Mesothelial cell of epicardium (in vitro differentiated cells): ENCODE data around the gene CPT1B. TPM values are rescaled to one million over a fixed set of nuclear protein-coding genes. Genes with fewer than 3 reads are reported as not detected.

Experiments used
- DNase-seq, 2 experiments: peaks; one replicate each; pipeline ENCODE4 v3.0.0; 2021; ENCODE audit warnings: low spot score in 2 of 2; ENCODE audit not compliant: unreplicated experiment in 2 of 2
- H3K27ac Mint-ChIP-seq: 2 replicates; pipeline ENCODE4 v1.8.0; 2021; ENCODE audit warnings: mixed read lengths
- H3K27me3 Mint-ChIP-seq: 2 replicates; pipeline ENCODE4 v1.8.0; 2021; ENCODE audit warnings: low read depth, mixed read lengths
- H3K36me3 Mint-ChIP-seq: 2 replicates; pipeline ENCODE4 v1.8.0; 2021; ENCODE audit warnings: mixed read lengths
- H3K4me1 Mint-ChIP-seq: 2 replicates; pipeline ENCODE4 v1.8.0; 2021; ENCODE audit warnings: mixed read lengths
- H3K4me3 Mint-ChIP-seq: 2 replicates; pipeline ENCODE4 v1.8.0; 2021; ENCODE audit warnings: mild to moderate bottlenecking, moderate library complexity, mixed read lengths
- H3K9me3 Mint-ChIP-seq: 2 replicates; pipeline ENCODE4 v1.8.0; 2021; ENCODE audit warnings: mixed read lengths
- total RNA-seq: library from RNA; stranded (reverse); gene quantifications from 3 replicates; pipeline ENCODE4 v1.2.1, GENCODE V29; 2021
- TF ChIP-seq, protein P1 (sequence below): fragments of 200-600 bp; sonication (generic); IDR thresholded peaks from one replicate; pipeline ENCODE4 v1.5.0; 2021; ENCODE audit warnings: antibody characterized with exemption; ENCODE audit not compliant: unreplicated experiment

The CPT1B gene
- total RNA-seq, 1 donor from 2014 or later: 109 TPM

- DNase-seq: no peak
- Mint-ChIP-seq H3K9me3 (no peaks in the 10 kb centered on the region), H3K4me3 (no peak overlapping the region), H3K27me3 (peaks cover 7% of the 10 kb centered on the region), H3K36me3 (no peaks in the 10 kb centered on the region), H3K27ac (no peak overlapping the region), H3K4me1 (peaks cover 7% of the 10 kb centered on the region)
- TF ChIP-seq, protein P1, sequence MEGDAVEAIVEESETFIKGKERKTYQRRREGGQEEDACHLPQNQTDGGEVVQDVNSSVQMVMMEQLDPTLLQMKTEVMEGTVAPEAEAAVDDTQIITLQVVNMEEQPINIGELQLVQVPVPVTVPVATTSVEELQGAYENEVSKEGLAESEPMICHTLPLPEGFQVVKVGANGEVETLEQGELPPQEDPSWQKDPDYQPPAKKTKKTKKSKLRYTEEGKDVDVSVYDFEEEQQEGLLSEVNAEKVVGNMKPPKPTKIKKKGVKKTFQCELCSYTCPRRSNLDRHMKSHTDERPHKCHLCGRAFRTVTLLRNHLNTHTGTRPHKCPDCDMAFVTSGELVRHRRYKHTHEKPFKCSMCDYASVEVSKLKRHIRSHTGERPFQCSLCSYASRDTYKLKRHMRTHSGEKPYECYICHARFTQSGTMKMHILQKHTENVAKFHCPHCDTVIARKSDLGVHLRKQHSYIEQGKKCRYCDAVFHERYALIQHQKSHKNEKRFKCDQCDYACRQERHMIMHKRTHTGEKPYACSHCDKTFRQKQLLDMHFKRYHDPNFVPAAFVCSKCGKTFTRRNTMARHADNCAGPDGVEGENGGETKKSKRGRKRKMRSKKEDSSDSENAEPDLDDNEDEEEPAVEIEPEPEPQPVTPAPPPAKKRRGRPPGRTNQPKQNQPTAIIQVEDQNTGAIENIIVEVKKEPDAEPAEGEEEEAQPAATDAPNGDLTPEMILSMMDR: no peak
These were observed 8.2 kb upstream of the CPT1B start for GRCh38 chr22:50586416-50586815.

DNA sequence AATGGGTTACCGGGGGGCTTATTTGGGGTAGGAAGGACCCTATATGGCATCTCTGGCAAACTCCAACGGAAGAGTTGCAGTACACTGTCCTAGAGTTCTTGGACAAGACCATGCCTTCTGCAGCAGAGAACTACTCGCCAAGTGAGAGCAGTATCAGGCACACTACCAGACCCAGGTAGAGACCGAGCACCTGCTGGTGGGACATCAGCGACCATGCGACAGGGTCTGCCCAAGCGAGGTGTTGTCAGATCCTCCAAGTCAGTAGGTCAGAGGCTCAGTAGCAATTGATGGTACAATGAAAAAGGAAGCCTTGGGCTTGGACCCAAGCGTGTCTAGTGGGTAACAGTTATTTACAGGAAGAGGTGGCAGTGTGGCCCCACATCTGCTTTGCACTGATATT, 7.6 kb upstream of the CPT1B start:
- peaks cover 7% of the 10 kb centered on the region for H3K4me1 Mint-ChIP-seq
- peaks cover 7% of the 10 kb centered on the region for H3K27me3 Mint-ChIP-seq
- H3K27ac Mint-ChIP-seq: no peak overlapping the region
- H3K36me3 Mint-ChIP-seq: no peaks in the 10 kb centered on the region
- no peak overlapping the region for H3K4me3 Mint-ChIP-seq
- TF ChIP-seq, protein P1: no peak
- H3K9me3 Mint-ChIP-seq: no peaks in the 10 kb centered on the region
- DNase-seq: no peak

- no peaks in the 10 kb centered on the region for H3K36me3 Mint-ChIP-seq
- DNase-seq: no peak
- H3K9me3 Mint-ChIP-seq: no peaks in the 10 kb centered on the region
- no peak overlapping the region for H3K27ac Mint-ChIP-seq
- no peak overlapping the region for H3K4me3 Mint-ChIP-seq
- peaks cover 7% of the 10 kb centered on the region for H3K27me3 Mint-ChIP-seq
- peaks cover 7% of the 10 kb centered on the region for H3K4me1 Mint-ChIP-seq
- TF ChIP-seq, protein P1: no peak
These were observed 7.0 kb upstream of the CPT1B start for GRCh38 chr22:50585238-50585637.

- TF ChIP-seq, protein P1: no peak
- Mint-ChIP-seq H3K4me1 (peaks cover 7% of the 10 kb centered on the region), H3K9me3 (no peaks in the 10 kb centered on the region), H3K27ac (no peak overlapping the region), H3K27me3 (peaks cover 1% of the 10 kb centered on the region), H3K4me3 (peak overlapping the region; percentile 79), H3K36me3 (no peaks in the 10 kb centered on the region)
- DNase-seq: no peak
These were observed 6.2 kb upstream of the CPT1B start for GRCh38 chr22:50584106-50585096.

DNA sequence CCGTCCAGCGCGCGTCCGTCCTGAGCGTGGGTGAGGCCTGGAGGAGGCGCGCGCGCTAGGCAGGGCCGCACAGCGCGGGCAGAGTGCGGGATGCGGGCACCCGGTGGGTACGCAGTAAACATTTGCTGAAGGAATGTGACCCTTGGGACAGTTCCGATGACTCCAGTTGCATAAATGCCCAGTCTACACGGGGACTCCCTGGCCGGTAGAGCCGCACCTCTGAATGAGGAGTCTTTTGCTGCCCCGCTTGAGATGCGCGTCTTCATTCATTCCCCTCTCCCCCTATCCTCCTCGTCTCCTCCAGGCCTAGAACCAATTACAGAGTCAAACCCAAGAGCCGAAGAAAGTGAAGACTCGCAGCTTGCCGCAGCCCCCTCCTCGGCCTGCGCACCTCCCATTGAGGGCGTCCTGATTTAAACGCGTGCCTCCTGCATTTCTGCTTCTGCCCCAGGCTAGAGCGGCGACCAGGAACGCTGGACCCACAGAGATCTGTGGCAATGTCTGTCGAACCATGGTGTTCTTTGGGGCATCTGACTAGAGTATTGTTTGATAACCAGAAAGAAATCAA, 5.2 kb upstream of the CPT1B start:
- H3K4me1 Mint-ChIP-seq: peaks cover 7% of the 10 kb centered on the region
- DNase-seq: no peak
- H3K27ac Mint-ChIP-seq: peak overlapping the region; percentile 44
- H3K9me3 Mint-ChIP-seq: no peaks in the 10 kb centered on the region
- no peaks in the 10 kb centered on the region for H3K36me3 Mint-ChIP-seq
- peaks cover 1% of the 10 kb centered on the region for H3K27me3 Mint-ChIP-seq
- peak overlapping the region; percentile 79 for H3K4me3 Mint-ChIP-seq
- TF ChIP-seq, protein P1: no peak
